ENCODE data around the gene ITPR1.

- TF ChIP-seq POLR2AphosphoS5 (IDR thresholded peaks at IDR 0.05) (no peak), CTCF (IDR thresholded peaks at IDR 0.05) (no peak)
Measured at GRCh38 chr3:4686619-4687018, 193.5 kb downstream of the ITPR1 start.
